ENCODE data around the gene TMEM38A. TPM values are rescaled to one million over a fixed set of nuclear protein-coding genes. Genes with fewer than 3 reads are reported as not detected.
A peak's percentile ranks its signal among the peaks of the same experiment; 100 is the strongest.

Gene TMEM38A
- total RNA-seq, 4 donors from 2014 or later, result 3.3 to 7.3 (median 3.6) TPM

DNA sequence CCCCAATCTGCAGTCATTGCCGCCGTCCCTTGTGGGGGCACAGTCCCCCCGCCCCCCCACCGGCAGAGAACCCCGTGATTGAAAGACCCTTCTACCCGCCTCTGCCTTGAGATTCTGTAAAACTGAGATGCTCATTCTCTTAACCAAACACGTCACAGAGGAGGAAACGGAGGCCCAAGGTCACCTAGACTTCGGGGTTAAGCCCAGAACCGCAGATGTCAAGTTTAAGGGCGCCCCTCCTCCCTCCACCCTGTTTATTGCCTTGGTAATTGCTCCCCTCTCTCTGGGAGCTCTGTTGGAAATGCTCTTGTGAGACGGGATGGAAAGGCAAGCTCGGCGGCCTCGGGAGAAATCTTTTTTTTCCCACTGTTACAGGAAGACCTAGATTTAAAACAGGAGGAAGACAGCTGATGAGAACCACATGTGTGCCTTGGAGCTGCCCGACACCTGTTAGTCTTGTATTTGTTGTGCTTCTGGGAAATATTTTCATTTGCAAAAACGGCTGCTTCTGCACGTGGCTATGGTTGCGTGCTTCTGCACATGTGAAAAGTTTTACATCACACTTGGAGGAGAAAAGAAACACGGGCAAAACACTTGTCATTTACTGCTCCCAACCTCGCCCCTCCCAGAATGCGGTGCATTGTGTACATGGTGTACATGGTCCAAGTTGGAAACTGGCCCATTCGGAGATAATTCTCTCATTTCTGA, 31.8 kb upstream of the TMEM38A start:
- H3K4me1 ChIP-seq, result peaks cover 0 to 47% (median 21%) of the 10 kb centered on the region in 4 donors
- 6% methylated on average over 20 to 21 of the region's 23 CpGs for WGBS, 2 donors

DNA sequence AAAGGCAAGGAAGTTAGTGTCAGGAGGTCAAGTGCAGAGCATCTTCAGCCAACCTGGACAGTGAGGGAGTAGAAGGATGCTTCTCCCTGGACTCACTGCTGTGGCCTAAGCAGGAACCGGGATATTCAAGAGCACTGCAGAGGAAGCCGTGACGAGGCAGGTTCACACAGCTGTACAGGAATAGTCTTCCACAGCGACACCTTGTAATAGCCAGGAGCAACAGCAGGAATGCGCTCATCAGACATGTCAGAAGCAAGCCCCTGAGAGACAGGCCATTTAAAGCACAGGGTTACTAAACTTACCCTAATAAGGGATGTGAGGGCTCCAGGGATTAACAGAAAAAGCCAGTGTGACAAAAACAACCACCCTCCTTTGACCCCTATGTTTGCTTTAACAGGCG, 29.5 kb upstream of the TMEM38A start:
- Histone ChIP-seq H3K27ac (no peak overlapping the region), H3K4me1 (peaks cover 0 to 24% (median 15%) of the 10 kb centered on the region in 4 donors), H3K36me3 (peaks cover 0 to 46% (median 0%) of the 10 kb centered on the region in 3 donors), H3K4me3 (no peak overlapping the region), H3K27me3 (no peaks in the 10 kb centered on the region), H3K9me3 (no peaks in the 10 kb centered on the region)
- WGBS, 2 donors, result 87 to 89% methylated on average over 6 of the region's 6 CpGs
- no peak for DNase-seq (ENCODE audit: low spot score in 2 of 2)
- TF ChIP-seq CTCF (IDR thresholded peaks at IDR 0.05), result no peak

More for the DNA sequence above, 31.8 kb upstream of the TMEM38A start:
- Histone ChIP-seq H3K27me3 (no peaks in the 10 kb centered on the region), H3K27ac (peak overlapping the region; percentile 87 to 98 (median 96)), H3K36me3 (peaks cover 0 to 33% (median 0%) of the 10 kb centered on the region in 3 donors), H3K9me3 (no peaks in the 10 kb centered on the region), H3K4me3 (peak overlapping the region; percentile 81 to 97 (median 90))
- DNase-seq (ENCODE audit: low spot score in 2 of 2), result peak in 1 of 2 donors; percentile 55
- TF ChIP-seq EP300 (IDR thresholded peaks at IDR 0.05) (peak in 1 of 2 donors; percentile 75), CTCF (IDR thresholded peaks at IDR 0.05) (no peak)

- Histone ChIP-seq H3K9me3 (no peaks in the 10 kb centered on the region), H3K4me1 (peaks cover 0 to 8% (median 0%) of the 10 kb centered on the region in 4 donors), H3K27me3 (no peaks in the 10 kb centered on the region), H3K27ac (no peak overlapping the region), H3K4me3 (no peak overlapping the region), H3K36me3 (peaks cover 0 to 77% (median 12%) of the 10 kb centered on the region in 3 donors)
- TF ChIP-seq CTCF (IDR thresholded peaks at IDR 0.05), result no peak
- no peak for TF ChIP-seq EP300 (IDR thresholded peaks at IDR 0.05)
- no peak for TF ChIP-seq POLR2A (IDR thresholded peaks at IDR 0.05)
- no peak for DNase-seq (ENCODE audit: low spot score in 2 of 2)
Measured at GRCh38 chr19:16637535-16637934, 23.4 kb upstream of the TMEM38A start.

- WGBS, 2 donors, result 92 to 94% methylated on average over 1 of the region's 1 CpG
- H3K4me1 ChIP-seq, result peaks cover 0 to 8% (median 0%) of the 10 kb centered on the region in 4 donors
- no peak for DNase-seq (ENCODE audit: low spot score in 2 of 2)
Measured at GRCh38 chr19:16638666-16639065, 22.3 kb upstream of the TMEM38A start.

More at GRCh38 chr19:16638666-16639065, 22.3 kb upstream of the TMEM38A start:
- no peaks in the 10 kb centered on the region for H3K9me3 ChIP-seq
- H3K27ac ChIP-seq, result no peak overlapping the region
- H3K4me3 ChIP-seq, result no peak overlapping the region
- TF ChIP-seq POLR2A (IDR thresholded peaks at IDR 0.05) (no peak), CTCF (IDR thresholded peaks at IDR 0.05) (no peak), EP300 (IDR thresholded peaks at IDR 0.05) (no peak)
- H3K36me3 ChIP-seq, result peaks cover 0 to 83% (median 17%) of the 10 kb centered on the region in 3 donors
- H3K27me3 ChIP-seq, result no peaks in the 10 kb centered on the region
